Stimulated activated CD4-positive, alpha-beta T cell treated with anti-CD3 and anti-CD28 coated beads, Interleukin-1b, Interleukin-23, amount 100 ng/mL, for 4 hours (primary cell): ENCODE results near the gene TSPAN10.

Source experiments
- DNase-seq, 2 donors: peaks; one replicate each; pipeline ENCODE4 v3.0.0-alpha.2; 2020; ENCODE audit warnings: low read depth in 2 of 2

The TSPAN10 gene

GRCh38 chr17:81635431-81635830 lies 1.6 kb upstream of the TSPAN10 start:
- no peak for DNase-seq

GRCh38 chr17:81635973-81636504 lies 957 bp upstream of the TSPAN10 start:
- DNase-seq = no peak

- no peak for DNase-seq
Observed at GRCh38 chr17:81638683-81639082, 1.7 kb downstream of the TSPAN10 start.

GRCh38 chr17:81640011-81640410 lies 3.0 kb downstream of the TSPAN10 start:
- DNase-seq = no peak

GRCh38 chr17:81641825-81642489 lies 5.0 kb downstream of the TSPAN10 start:
- DNase-seq = no peak

GRCh38 chr17:81644496-81644895 lies 7.5 kb downstream of the TSPAN10 start:
- DNase-seq = no peak

GRCh38 chr17:81644976-81645952 lies 8.3 kb downstream of the TSPAN10 start:
- DNase-seq = no peak

- no peak for DNase-seq
Observed at GRCh38 chr17:81646869-81647600, 10.0 kb downstream of the TSPAN10 start.

GRCh38 chr17:81647640-81648012 lies 10.6 kb downstream of the TSPAN10 start:
- DNase-seq = no peak

- no peak for DNase-seq
Observed at GRCh38 chr17:81648013-81648706, 11.2 kb downstream of the TSPAN10 start.

- DNase-seq = no peak
Observed at GRCh38 chr17:81648707-81649085, 11.7 kb downstream of the TSPAN10 start.

GRCh38 chr17:81650951-81651350 lies 14.0 kb downstream of the TSPAN10 start:
- no peak for DNase-seq

- no peak for DNase-seq
Observed at GRCh38 chr17:81651692-81652091, 14.7 kb downstream of the TSPAN10 start.

- no peak for DNase-seq
Observed at GRCh38 chr17:81652906-81653771, 16.1 kb downstream of the TSPAN10 start.

- no peak for DNase-seq
Observed at GRCh38 chr17:81655378-81656117, 18.6 kb downstream of the TSPAN10 start.

- DNase-seq = no peak
Observed at GRCh38 chr17:81656118-81656743, 19.2 kb downstream of the TSPAN10 start, which contains the start of gene PDE6G. Gene PDE6G, minus strand, starts transcription at chr17:81656542. Its CDS starts 3,237 bp downstream, at chr17:81653305.

GRCh38 chr17:81656835-81657234 lies 19.8 kb downstream of the TSPAN10 start:
- DNase-seq = no peak

GRCh38 chr17:81659038-81659437 lies 22.0 kb downstream of the TSPAN10 start:
- no peak for DNase-seq

- no peak for DNase-seq
Observed at GRCh38 chr17:81660441-81660840, 23.4 kb downstream of the TSPAN10 start.
